ENCODE data around the gene ASTL.

The ASTL gene

GRCh38 chr2:96158554-96158940, 20.2 kb upstream of the ASTL start:
- DNase-seq = no peak

- DNase-seq = peak; percentile 54
Observed at GRCh38 chr2:96157649-96158553, 19.6 kb upstream of the ASTL start.

GRCh38 chr2:96156926-96157648, 18.8 kb upstream of the ASTL start:
- DNase-seq = no peak

- no peak for DNase-seq
Observed at GRCh38 chr2:96156011-96156820, 17.9 kb upstream of the ASTL start.

- no peak for DNase-seq
Observed at GRCh38 chr2:96154506-96155380, 16.4 kb upstream of the ASTL start.

- DNase-seq = no peak
Observed at GRCh38 chr2:96153991-96154431, 15.7 kb upstream of the ASTL start.

GRCh38 chr2:96153291-96153713, 15.0 kb upstream of the ASTL start:
- no peak for DNase-seq

GRCh38 chr2:96152304-96153161, 14.2 kb upstream of the ASTL start:
- no peak for DNase-seq

- no peak for DNase-seq
Observed at GRCh38 chr2:96151595-96152303, 13.4 kb upstream of the ASTL start.

- no peak for DNase-seq
Observed at GRCh38 chr2:96150791-96151594, 12.7 kb upstream of the ASTL start.

GRCh38 chr2:96150007-96150640, 11.8 kb upstream of the ASTL start:
- DNase-seq = no peak

- DNase-seq = peak; percentile 93
Observed at GRCh38 chr2:96148410-96149217, 10.3 kb upstream of the ASTL start.

GRCh38 chr2:96147593-96148201, 9.4 kb upstream of the ASTL start:
- DNase-seq = no peak

- no peak for DNase-seq
Observed at GRCh38 chr2:96146881-96147592, 8.7 kb upstream of the ASTL start.

- DNase-seq = peak; percentile 83
Observed at GRCh38 chr2:96146153-96146880, 8.0 kb upstream of the ASTL start.

- DNase-seq = no peak
Observed at GRCh38 chr2:96145848-96146152, 7.5 kb upstream of the ASTL start.

Measured in effector CD8-positive, alpha-beta T cell (primary cell).